Stimulated activated CD8-positive, alpha-beta memory T cell treated with anti-CD3 and anti-CD28 coated beads, Interleukin-12 subunit alpha, Interleukin-12 subunit beta, amount 100 ng/mL, for 1 hour (primary cell): ENCODE results near the gene PDE6A.

Experiments used
- DNase-seq: peaks from one replicate; pipeline ENCODE4 v3.0.0-alpha.2; 2020; ENCODE audit warnings: low read depth

PDE6A gene

DNA sequence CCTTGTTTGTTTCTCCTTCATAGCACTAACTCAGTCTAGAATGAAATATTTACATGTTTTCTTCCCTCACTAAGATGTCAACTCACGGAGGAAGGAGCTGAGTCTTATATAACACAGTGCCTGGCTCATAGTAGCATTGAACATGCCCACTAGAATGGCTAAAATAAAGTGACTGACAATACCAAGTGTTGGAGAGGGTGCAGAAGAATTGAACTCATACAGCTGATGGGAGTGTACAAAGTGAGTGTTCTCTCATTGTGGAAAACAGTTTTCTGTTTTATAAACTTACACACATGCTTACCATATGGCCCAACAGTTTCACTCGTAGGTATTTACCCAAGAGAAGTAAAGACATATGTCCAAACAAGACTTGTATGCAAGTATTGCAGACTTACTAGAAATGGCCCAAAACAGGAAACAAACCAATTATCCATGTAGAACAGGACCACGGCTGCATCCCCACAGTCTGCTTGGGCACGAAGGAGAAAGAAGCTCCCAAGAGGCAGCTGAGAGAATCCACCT, 127.0 kb downstream of the PDE6A start:
- DNase-seq, result no peak

DNA sequence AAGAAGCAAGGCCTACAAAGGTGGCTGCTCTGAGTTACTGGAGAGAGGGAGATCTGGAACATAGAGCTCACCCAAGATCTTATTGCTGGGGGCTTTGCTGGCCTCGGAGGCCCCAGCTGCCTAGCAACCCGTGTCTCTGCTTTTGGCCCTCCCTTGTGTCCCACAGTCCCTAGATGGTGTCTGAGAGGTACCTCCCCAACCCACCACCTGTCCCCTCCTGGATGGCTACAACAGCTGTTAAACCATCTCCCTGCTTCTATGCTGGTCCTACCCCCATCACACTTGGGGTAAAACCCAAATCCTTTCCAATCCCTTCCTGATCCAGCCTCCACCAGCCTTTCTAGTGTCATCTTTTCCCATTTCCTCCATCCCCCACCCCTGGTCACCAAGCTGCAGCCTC, 127.9 kb downstream of the PDE6A start:
- DNase-seq, result no peak

DNA sequence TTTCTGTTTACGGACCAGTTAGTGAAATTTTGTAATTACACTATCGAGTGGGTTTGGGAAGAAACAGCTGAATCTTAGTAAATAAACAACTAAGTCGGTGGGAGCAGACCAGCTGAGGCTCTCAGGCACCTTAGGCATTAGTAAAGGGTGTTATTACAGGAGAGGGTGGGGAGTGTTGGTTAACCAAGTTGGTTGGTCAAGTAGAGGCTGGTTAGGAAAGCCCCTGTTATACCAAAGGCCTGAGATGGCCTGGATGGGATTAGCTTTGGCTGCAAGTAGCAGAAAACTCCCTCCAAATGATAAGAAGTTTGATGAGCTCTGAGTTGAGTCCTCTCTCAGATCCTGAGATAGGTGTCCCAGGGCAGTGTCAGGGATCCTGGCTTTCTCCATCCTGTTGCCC, 133.1 kb downstream of the PDE6A start:
- DNase-seq, result no peak

DNA sequence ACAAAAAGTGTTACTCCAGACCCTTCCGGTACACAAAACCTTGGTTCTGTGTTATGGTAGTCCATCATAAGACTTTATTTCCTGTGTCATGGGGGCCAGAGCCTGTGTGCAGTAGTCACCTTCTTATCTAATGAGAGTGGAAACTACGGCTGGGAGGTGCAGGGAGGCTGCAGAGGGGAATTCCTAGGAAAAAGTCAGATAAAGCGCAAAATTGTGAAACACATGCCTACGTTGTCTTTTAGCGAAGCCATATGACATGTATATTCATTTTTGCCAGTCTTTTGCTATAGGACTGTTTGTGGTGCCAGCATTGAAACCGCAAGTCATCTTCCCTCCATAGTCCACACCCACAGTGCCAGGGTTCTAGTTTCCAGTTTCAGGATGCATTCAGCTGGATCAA, 133.7 kb downstream of the PDE6A start:
- DNase-seq, result no peak

DNA sequence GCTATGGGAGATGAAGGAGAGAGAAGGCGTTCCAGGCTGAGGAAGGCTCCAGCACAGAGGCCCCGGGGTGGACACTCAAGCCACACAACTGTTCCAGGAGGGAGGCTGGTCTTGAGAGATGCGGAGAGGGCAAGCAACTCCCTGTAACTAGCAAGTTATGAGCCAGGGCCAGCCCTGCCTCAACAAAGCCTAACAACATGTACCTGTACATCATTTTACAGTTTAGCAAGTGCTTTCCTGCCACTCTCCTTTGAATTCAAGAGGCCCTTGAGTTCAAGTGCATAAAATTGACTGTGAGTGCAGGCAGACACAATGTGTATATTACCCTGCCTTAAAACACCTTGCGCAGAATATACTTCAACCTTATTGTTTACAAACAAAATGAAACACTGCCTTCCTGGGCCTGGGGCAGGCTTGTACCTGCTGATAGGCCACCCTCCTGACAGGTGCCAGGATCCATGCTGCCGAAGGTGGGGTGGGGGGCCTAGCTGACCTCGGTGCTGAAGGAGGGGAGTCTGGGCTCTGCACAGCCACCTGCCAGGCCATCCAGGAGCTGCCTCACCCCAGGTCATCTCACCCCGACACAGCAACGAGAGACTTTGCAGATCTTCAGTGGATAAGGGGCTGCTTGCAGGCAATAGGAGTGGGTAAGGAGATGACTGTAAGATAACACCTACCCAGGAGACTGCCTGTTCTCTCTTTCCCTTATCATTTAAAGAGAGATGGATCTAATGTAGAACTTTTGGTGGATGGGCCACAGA, 134.5 kb downstream of the PDE6A start:
- no peak for DNase-seq

DNA sequence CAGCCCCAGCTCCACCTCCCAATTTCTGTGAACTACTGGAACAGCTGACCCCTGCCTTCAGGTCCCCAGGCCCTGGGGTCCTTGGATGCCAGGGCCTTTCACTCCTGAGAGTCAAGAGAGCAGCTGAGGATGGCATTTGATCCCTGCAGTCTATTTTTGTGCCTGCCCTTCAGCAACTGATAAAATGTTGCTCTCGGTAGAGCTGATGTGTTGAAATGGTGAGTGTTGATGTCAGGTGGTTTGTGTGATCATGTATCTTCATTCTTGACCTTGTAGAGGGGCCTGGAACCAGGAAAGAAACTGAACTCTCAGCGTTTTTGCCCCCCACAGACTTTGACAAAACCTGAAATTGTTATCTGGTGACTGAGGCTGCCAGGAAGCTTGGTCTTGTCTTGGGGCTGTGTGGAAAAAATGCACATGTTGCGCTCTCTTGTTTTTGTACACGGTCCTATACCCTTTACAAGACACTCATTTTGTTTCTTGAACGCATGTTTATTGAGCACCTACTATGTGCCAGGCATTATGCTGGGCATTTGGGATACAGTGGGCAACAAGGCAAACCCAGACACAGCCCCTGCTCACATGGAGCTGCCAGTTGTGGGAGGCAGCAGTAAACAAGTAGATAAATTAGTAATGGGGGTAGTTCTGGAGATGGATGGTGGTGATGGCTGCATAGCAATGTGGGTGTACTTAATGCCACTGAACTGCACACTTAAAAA, 136.2 kb downstream of the PDE6A start:
- no peak for DNase-seq
